ENCODE results near the gene CNGA2.

- no peak for TF ChIP-seq EP300 (IDR thresholded peaks at IDR 0.05)
- TF ChIP-seq POLR2A (IDR thresholded peaks at IDR 0.05), result no peak
Observed at GRCh38 chrX:151752847-151753246, 18.3 kb downstream of the CNGA2 start.

Measured in upper lobe of left lung (tissue), 4 donors.